Measurements from ENCODE around the gene IFITM2. TPM values are rescaled to one million over a fixed set of nuclear protein-coding genes. Genes with fewer than 3 reads are reported as not detected.

IFITM2 gene
- total RNA-seq, 4 donors from 2014 or later = 37.8 to 80.9 (median 44.9) TPM

DNA sequence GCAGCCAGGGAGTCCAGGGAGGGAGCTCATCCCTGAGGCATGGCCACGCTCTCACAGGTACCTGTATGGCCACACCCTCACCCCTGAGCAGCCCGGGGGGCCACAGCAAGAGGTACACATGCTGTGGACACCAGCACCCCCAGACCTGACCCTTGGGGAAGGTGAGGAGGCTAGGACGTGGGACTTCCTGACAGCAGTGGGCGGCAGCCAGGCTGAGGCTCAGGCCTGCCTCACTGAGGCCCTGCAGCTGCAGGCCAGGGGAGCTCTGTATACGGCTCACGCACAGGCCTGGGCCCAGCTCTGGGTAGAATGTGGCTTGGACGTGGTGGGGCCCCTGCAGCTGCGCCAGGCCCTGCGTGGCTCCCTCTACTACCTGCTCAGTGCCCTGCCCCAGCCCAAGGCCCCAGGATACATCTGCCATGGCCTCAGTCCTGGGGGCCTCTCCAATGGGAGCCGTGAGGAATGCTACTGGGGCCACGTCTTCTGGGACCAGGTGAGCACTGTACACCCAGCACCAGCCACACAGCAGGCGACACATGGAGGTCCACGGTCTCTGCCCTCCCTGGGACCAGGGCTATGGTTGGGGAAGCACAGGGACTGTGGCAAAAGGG, 16.9 kb upstream of the IFITM2 start:
- no peak for ATAC-seq
- DNase-seq = no peak
- Histone ChIP-seq H3K9me3 (no peaks in the 10 kb centered on the region), H3K4me1 (no peaks in the 10 kb centered on the region), H3K36me3 (no peaks in the 10 kb centered on the region), H3K27me3 (peaks cover 12 to 20% (median 17%) of the 10 kb centered on the region in 3 donors), H3K27ac (no peak overlapping the region), H3K4me3 (no peak overlapping the region)
- TF ChIP-seq, protein P1, sequence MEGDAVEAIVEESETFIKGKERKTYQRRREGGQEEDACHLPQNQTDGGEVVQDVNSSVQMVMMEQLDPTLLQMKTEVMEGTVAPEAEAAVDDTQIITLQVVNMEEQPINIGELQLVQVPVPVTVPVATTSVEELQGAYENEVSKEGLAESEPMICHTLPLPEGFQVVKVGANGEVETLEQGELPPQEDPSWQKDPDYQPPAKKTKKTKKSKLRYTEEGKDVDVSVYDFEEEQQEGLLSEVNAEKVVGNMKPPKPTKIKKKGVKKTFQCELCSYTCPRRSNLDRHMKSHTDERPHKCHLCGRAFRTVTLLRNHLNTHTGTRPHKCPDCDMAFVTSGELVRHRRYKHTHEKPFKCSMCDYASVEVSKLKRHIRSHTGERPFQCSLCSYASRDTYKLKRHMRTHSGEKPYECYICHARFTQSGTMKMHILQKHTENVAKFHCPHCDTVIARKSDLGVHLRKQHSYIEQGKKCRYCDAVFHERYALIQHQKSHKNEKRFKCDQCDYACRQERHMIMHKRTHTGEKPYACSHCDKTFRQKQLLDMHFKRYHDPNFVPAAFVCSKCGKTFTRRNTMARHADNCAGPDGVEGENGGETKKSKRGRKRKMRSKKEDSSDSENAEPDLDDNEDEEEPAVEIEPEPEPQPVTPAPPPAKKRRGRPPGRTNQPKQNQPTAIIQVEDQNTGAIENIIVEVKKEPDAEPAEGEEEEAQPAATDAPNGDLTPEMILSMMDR (IDR thresholded peaks at IDR 0.05 in 4 of 5, conservative IDR thresholded peaks at IDR 0.05 in 1 of 5) = no peak
- no peak for TF ChIP-seq POLR2A (IDR thresholded peaks at IDR 0.05)
- intact Hi-C loops (cut with DNase I; ENCODE audit: low total_unique reads) = no loop called here
- in situ Hi-C loops (cut with MboI; ENCODE audit: low sequenced_read_pairs in 4 of 4) = no loop called here

GRCh38 chr11:291281-292210, 16.1 kb upstream of the IFITM2 start:
- Histone ChIP-seq H3K4me3 (no peak overlapping the region), H3K4me1 (no peaks in the 10 kb centered on the region), H3K27ac (no peak overlapping the region), H3K27me3 (peaks cover 9 to 20% (median 12%) of the 10 kb centered on the region in 3 donors), H3K9me3 (no peaks in the 10 kb centered on the region), H3K36me3 (no peaks in the 10 kb centered on the region)
- ATAC-seq (no peak), DNase-seq (no peak)
- TF ChIP-seq POLR2A (IDR thresholded peaks at IDR 0.05) = no peak
- TF ChIP-seq, protein P1 (IDR thresholded peaks at IDR 0.05 in 4 of 5, conservative IDR thresholded peaks at IDR 0.05 in 1 of 5) = no peak
- in situ Hi-C loops (cut with MboI; ENCODE audit: low sequenced_read_pairs in 4 of 4) (no loop called here), intact Hi-C loops (cut with DNase I; ENCODE audit: low total_unique reads) (no loop called here)

DNA sequence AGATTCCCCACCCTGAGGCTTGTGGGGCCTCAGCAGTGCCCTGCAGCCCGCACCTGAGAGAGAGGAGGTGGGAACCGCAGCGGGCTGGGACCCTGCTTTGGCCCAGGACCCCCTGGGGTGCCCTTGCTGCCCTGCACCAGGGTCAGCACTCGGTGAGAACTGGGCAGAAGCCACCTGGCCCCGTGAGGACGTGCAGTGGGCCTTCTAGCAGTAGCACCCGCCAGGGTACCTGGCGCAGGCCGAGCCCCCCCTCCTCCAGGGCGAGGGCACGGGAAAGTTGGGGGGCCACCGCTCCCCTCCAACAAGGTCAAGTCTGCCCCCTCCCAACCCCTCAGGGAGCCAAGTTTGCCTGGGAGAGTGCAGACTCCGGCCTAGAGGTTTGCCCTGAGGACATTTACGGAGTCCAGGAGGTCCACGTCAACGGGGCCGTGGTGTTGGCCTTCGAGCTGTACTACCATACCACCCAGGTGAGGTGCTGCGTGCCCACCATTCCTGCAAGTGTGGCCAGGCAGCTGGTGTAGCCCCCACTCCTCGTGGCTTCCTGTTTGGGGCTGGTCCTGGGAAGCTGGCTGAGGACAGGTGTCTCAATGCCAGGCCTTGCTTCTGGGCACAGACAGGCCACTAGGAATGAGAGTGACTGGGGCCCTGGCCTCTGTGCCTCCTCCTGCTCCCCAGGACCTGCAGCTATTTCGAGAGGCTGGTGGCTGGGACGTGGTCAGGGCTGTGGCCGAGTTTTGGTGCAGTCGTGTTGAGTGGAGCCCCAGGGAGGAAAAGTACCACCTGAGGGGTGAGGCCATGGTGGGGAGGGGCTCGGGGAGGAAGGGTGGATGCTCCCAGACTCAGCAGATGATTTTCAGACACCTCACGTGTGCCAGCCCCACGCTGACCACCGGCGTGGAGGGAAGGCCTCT, 15.2 kb upstream of the IFITM2 start:
- TF ChIP-seq, protein P1 (IDR thresholded peaks at IDR 0.05 in 4 of 5, conservative IDR thresholded peaks at IDR 0.05 in 1 of 5) = no peak
- no peak for TF ChIP-seq POLR2A (IDR thresholded peaks at IDR 0.05)
- peaks cover 9 to 20% (median 12%) of the 10 kb centered on the region in 3 donors for H3K27me3 ChIP-seq
- intact Hi-C loops (cut with DNase I; ENCODE audit: low total_unique reads) = no loop called here

GRCh38 chr11:293271-293851, 14.3 kb upstream of the IFITM2 start:
- H3K27me3 ChIP-seq = peaks cover under 1 to 13% (median 11%) of the 10 kb centered on the region in 3 donors
- intact Hi-C loops (cut with DNase I; ENCODE audit: low total_unique reads) = no loop called here
- no peaks in the 10 kb centered on the region for H3K36me3 ChIP-seq
- H3K4me3 ChIP-seq = no peak overlapping the region
- no peak for ATAC-seq
- H3K27ac ChIP-seq = no peak overlapping the region
- H3K9me3 ChIP-seq = no peaks in the 10 kb centered on the region
- TF ChIP-seq, protein P1 (IDR thresholded peaks at IDR 0.05 in 4 of 5, conservative IDR thresholded peaks at IDR 0.05 in 1 of 5) = no peak
- TF ChIP-seq POLR2A (IDR thresholded peaks at IDR 0.05) = no peak
- DNase-seq = no peak
- in situ Hi-C loops (cut with MboI; ENCODE audit: low sequenced_read_pairs in 4 of 4) = no loop called here
- no peaks in the 10 kb centered on the region for H3K4me1 ChIP-seq

More for the DNA sequence above, 15.2 kb upstream of the IFITM2 start:
- H3K4me3 ChIP-seq = no peak overlapping the region
- no peaks in the 10 kb centered on the region for H3K9me3 ChIP-seq
- no peak overlapping the region for H3K27ac ChIP-seq
- no peaks in the 10 kb centered on the region for H3K36me3 ChIP-seq
- no peaks in the 10 kb centered on the region for H3K4me1 ChIP-seq
- in situ Hi-C loops (cut with MboI; ENCODE audit: low sequenced_read_pairs in 4 of 4) = no loop called here
- DNase-seq (no peak), ATAC-seq (no peak)
